Activated CD8-positive, alpha-beta memory T cell treated with anti-CD3 and anti-CD28 coated beads for 36 hours (primary cell): Measurements from ENCODE around the gene DYSF. TPM values are rescaled to one million over a fixed set of nuclear protein-coding genes. Genes with fewer than 3 reads are reported as not detected.

Source experiments
- CTCF ChIA-PET: fragments of 350-600 bp; sonication (Branson Sonifier 250); formaldehyde crosslinking; loops from one replicate; lab custom pipeline; 2021; ENCODE audit warnings: antibody characterized with exemption; lab: Charles Lee
- POLR2A ChIA-PET: fragments of 350-600 bp; sonication (Branson Sonifier 250); formaldehyde crosslinking; loops from one replicate; lab custom pipeline; 2021; ENCODE audit warnings: antibody characterized with exemption; lab: Charles Lee
- total RNA-seq, 2 experiments: library from RNA; stranded (reverse); gene quantifications; one replicate each; pipeline ENCODE4 v1.2.3, GENCODE V29; 2021

Gene DYSF
- total RNA-seq, 2 experiments from 2014 or later = 4.8 to 5.8 TPM

- POLR2A ChIA-PET = no interaction called here
- CTCF ChIA-PET = no interaction called here
Measured at GRCh38 chr2:71575966-71576365, 122.6 kb downstream of the DYSF start.

- POLR2A ChIA-PET = no interaction called here
- CTCF ChIA-PET = no interaction called here
Measured at GRCh38 chr2:71576541-71576940, 123.2 kb downstream of the DYSF start.

GRCh38 chr2:71577209-71577608, 123.8 kb downstream of the DYSF start:
- ChIA-PET POLR2A (no interaction called here), CTCF (no interaction called here)

- CTCF ChIA-PET = no interaction called here
Measured at GRCh38 chr2:71578767-71579342, 125.5 kb downstream of the DYSF start.

GRCh38 chr2:71581026-71581425, 127.7 kb downstream of the DYSF start:
- POLR2A ChIA-PET = interaction anchor here (0.5 kb wide), 1 partner anchor 249 kb away, joined by 3 read pairs; the partner anchor contains the start of gene ZNF638
- CTCF ChIA-PET = no interaction called here

More at GRCh38 chr2:71578767-71579342, 125.5 kb downstream of the DYSF start:
- POLR2A ChIA-PET = no interaction called here

GRCh38 chr2:71583876-71584275, 130.5 kb downstream of the DYSF start:
- ChIA-PET CTCF (no interaction called here), POLR2A (no interaction called here)

- CTCF ChIA-PET = no interaction called here
- POLR2A ChIA-PET = no interaction called here
Measured at GRCh38 chr2:71586471-71586870, 133.1 kb downstream of the DYSF start.

- ChIA-PET POLR2A (no interaction called here), CTCF (no interaction called here)
Measured at GRCh38 chr2:71587509-71588073, 134.2 kb downstream of the DYSF start.

GRCh38 chr2:71588497-71589170, 135.3 kb downstream of the DYSF start:
- ChIA-PET CTCF (no interaction called here), POLR2A (no interaction called here)

- ChIA-PET CTCF (no interaction called here), POLR2A (no interaction called here)
Measured at GRCh38 chr2:71589763-71590162, 136.4 kb downstream of the DYSF start.

GRCh38 chr2:71591044-71591443, 137.7 kb downstream of the DYSF start:
- ChIA-PET CTCF (no interaction called here), POLR2A (no interaction called here)

GRCh38 chr2:71592181-71592711, 138.9 kb downstream of the DYSF start:
- ChIA-PET CTCF (no interaction called here), POLR2A (no interaction called here)

- POLR2A ChIA-PET = no interaction called here
- CTCF ChIA-PET = no interaction called here
Measured at GRCh38 chr2:71595569-71595968, 142.2 kb downstream of the DYSF start.

GRCh38 chr2:71596011-71596410, 142.7 kb downstream of the DYSF start:
- CTCF ChIA-PET = no interaction called here
- POLR2A ChIA-PET = no interaction called here

- CTCF ChIA-PET = no interaction called here
- POLR2A ChIA-PET = no interaction called here
Measured at GRCh38 chr2:71597756-71598155, 144.4 kb downstream of the DYSF start.

- ChIA-PET POLR2A (no interaction called here), CTCF (no interaction called here)
Measured at GRCh38 chr2:71598526-71598925, 145.2 kb downstream of the DYSF start.

GRCh38 chr2:71599038-71599437, 145.7 kb downstream of the DYSF start:
- ChIA-PET CTCF (no interaction called here), POLR2A (no interaction called here)

GRCh38 chr2:71599646-71600236, 146.4 kb downstream of the DYSF start:
- CTCF ChIA-PET = no interaction called here
- POLR2A ChIA-PET = no interaction called here

GRCh38 chr2:71600555-71600954, 147.2 kb downstream of the DYSF start:
- ChIA-PET CTCF (no interaction called here), POLR2A (no interaction called here)
